HG03354 (cell line): ENCODE data around the gene UACA.
"Not testable (repeated sequence)": the region's sequence is repeated elsewhere in the genome, so short reads cannot be mapped to it uniquely, and the experiment has no call there.

Experiments
- ATAC-seq: cut with Tn5 transposase; IDR thresholded peaks from one replicate; pipeline ENCODE4 v1.9.1; 2021; ENCODE audit warnings: mild to moderate bottlenecking; ENCODE audit not compliant: unreplicated experiment, poor library complexity, severe bottlenecking

The UACA gene

DNA sequence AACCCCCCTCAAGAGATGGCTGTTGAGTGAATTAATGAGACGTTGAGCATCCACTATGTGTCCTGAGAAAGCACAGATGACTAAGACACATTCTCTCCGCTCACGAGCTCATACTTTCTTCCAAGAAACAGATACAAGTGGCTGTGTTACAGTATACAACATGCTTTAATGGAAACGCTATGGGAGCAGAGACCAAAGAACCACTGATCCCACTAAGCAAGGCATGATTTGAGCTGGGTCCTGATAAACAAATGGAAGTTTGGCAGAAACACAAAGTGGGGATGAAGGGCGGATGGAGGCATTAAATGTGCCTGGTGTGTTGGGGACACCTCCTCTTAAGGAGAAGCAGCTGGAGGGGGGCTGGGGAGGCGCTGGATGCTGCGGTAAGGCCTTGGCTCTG lies 129.4 kb downstream of the UACA start:
- no peak for ATAC-seq

DNA sequence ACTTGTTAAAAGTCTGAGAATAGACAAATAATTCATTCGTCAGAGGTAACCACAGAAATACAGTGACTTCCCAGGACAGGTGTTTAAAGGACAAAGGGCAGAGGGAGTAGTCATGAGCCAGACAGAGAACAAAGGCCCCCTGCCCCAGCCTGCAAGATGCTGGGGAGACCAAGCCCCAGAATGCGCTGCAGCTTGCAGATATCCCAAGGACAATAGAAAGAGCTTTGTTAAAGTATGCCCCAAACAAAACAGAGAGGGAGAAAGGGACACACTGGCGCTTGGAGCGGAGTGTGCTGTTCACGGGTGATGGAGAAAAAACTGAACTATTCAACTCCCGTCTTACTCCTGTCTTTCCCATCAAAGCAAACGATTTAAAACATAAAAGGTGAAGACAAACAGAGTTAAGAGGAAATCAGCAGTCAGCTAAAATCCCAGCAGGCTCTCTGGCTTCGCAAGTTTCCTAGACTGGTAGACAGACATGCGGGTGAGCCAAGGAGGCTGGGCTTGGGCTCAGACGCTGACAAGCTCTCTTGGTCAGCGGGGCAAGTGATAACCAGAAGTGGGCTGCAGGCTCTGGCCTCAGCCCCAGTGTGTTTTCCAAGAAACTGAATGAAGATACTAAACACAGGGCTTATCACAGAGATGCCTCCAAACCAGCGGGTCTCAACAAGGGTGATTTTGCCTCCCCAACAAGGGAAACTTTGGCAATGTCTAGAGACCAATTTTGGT lies 130.1 kb downstream of the UACA start:
- no peak for ATAC-seq

DNA sequence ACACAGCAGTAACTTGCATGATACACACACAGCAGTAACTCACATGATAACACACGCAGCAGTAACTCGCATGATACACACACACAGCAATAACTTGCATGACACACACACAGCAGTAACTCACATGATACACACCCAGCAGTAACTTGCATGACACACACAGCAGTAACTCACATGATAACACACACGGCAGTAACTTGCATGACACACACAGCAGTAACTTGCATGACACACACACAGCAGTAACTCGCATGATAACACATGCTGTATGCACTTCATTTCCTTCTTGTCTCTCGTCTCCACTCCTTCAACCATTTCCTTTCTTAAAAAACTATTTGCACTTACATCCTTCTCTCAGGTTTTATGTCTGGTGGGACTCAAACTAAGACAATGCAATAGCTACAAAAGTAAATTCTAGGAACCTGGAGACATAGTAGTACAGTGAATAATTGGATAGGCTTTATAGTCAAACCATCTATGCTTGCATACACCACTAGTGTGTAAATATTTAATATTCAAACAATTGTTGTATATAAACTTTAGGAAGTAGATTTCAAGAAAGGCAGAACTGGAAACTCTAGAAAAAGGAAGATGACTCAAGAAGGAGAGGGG lies 130.8 kb downstream of the UACA start:
- no peak for ATAC-seq

DNA sequence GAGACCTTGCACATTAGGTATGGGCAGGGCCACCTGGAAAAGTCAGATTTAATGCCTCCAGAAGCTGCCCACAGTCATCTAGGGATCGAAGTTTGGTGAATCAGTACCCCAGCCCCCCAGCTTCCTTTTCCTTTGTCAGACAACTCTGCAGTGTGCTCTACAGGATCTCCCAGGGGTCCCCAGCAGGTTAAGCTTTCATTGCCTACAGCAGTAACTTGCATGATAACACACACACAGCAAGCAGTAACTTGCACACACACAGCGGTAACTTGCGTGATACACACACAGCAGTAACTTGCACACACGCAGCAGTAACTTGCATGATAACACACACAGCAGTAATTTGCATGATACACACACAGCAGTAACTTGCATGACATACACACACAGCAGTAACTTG lies 131.3 kb downstream of the UACA start:
- no peak for ATAC-seq

DNA sequence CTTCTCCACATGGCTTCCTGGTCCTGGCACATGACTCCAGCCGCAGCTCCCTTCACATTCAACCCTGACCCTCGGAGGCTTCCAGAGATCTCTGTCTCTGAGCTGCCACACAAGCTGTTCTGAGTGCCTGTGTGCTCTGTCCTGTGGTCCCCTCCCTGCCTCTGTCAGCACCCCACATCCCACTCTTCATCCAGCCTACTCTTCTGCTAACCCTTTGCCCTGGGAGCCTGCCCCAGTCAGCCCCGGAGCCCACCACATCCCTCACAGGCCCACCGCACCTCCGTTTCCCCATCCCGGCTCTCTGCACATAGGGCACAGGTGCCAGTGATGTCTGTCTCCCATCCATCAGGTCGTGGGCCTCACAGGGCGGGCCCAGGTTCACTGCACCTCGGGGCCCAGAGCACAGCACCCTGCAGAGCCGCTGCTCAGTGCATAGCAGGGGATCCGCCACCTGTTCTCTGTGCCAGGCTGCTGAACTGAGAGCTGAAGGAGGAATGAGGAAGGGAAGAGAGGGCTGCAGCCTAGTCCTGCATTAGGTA lies 133.6 kb downstream of the UACA start:
- ATAC-seq = no peak

DNA sequence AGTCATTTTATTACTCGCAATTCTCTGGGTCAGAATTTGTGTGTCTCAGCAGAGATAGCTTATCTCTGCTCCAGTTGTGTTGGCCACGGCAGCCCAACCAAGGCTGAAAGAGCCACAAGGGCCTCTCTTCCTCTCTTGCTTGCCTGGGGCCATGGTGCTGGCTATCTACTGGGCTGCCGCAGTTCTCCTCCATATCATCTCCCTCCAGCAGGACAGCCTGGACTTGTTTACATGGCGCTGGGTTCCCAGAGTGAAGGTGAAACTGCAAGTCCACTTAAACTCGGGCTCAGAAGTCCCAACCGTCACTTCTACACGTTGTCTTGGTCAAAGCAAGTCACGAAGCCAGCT lies 134.8 kb downstream of the UACA start:
- ATAC-seq = no peak

DNA sequence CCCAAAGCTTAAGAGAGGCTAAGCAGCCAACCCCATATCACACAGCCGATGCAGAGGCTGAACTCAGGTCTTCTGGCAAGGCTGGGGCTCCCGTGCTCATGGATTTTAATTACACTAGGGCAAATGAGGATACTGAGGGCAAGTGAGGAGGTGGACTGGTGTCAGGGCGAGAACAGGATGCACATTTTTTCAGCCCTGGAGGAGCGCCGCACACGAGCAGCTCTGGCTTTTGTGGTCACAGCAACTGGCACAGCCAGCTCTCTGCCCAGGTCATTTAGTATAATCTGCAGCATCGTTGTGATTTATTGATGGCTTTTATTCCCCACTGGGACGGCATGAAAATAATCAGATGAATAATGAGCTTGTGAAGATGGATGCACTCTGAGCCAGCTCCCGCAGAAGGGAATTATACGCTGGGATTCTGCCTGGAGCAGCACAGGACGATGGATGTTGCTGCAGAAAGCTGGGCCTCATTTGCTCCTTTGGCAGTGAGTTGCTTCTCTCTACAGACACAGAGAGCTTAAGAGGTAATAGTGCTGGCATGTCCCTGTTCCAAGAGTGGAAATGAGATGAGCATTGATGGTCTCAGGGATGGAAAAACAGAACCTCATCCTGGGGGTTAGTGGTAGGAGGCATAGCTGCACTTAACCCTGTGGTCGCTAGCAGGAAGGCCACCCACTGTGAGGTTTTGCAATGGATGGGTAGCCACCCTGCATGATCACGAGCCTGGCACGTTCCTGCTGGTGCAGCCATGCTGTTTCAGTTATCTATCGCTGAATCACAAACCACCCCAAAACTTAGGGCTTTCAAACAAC lies 135.4 kb downstream of the UACA start:
- ATAC-seq = no peak

DNA sequence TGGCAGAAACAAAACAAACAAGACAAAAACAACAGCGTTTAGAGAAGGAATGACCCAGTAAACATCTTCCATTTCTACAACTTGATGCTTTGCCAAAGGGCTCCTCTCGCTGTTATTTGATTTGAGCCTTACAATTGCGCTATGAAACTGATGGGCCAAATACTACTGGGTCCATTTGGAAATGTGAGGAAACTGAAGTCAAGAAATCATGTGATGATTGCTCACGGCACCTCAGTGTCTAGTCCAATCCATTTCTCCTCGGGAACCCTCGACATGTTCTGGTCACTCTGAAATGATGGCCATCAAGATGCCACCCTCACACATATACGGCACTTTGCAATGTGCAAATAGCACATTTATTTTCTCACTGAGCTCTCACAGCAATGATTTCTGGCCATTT lies 136.0 kb downstream of the UACA start:
- no peak for ATAC-seq

DNA sequence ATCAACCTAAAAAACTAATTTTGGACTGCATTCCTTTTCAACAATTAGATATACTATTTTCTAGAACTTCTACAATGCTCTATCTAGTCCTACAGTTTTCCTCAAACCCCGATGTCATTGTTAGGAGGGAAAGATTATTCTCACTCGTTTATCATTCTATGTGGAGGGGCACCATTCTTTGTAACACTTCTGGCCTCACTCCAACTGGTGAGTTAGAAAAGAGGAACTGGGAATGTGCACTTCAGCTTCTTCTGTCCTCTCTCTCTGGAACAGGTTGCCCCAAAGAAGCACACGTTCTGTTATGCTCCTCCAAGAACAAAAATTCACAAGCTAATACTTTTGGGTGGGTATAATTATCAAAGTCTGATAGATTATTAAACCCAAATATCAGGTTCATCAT lies 137.9 kb downstream of the UACA start:
- no peak for ATAC-seq

DNA sequence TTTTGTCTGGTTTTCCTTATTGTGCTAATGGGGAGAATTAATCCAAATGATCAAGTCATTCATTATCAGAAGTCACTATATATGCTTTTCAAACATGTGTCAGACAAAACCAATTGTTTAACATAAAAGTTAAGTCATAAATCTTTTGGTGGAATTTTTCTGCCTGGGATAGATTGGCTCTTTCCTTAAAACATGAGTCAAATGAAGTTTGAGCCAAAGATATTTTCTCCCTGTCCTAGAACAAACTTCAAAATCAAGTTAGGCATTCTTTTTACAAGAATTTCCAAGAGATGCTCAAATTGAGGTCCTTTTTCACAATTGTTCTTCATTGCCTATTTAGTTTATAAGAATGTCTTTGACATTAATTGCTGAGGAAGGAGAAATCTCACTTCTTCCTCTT lies 138.3 kb downstream of the UACA start:
- ATAC-seq = no peak

DNA sequence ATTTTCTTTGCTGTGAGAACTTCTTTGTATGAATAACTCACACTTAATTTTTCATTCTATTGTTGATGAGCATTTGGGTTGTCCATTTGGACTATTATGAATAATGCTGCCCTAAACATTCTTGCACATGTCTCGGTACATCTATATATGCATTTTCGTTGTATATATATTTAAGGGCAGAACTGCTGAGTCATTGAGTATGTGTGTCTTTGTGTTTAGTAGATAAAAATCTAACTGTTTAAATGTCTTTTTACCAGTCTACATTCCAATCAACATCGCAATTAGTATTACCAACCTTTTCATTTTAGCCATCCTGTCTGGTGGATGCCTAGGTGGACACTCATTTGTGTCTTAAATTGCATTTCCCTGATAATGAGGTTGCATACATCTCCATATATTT lies 144.4 kb downstream of the UACA start:
- ATAC-seq = no peak

DNA sequence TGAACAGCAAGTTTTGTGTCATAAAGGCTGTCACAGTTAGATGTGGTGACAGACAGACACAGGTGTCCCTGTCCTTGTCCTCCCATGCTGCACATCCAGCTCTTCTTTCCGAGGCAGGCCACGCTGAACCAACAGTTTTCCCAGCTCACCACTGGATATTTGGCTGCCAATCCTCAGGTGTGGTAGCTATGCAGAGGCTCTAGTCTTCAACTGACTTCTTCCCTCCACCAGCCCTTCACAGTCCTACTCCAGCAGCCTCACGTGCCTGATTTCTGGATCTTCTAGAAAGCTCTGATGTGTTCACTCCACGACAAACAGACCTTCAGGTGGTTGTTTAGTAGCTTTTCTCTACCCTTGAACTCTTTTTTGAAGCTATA lies 145.5 kb downstream of the UACA start:
- ATAC-seq = no peak

DNA sequence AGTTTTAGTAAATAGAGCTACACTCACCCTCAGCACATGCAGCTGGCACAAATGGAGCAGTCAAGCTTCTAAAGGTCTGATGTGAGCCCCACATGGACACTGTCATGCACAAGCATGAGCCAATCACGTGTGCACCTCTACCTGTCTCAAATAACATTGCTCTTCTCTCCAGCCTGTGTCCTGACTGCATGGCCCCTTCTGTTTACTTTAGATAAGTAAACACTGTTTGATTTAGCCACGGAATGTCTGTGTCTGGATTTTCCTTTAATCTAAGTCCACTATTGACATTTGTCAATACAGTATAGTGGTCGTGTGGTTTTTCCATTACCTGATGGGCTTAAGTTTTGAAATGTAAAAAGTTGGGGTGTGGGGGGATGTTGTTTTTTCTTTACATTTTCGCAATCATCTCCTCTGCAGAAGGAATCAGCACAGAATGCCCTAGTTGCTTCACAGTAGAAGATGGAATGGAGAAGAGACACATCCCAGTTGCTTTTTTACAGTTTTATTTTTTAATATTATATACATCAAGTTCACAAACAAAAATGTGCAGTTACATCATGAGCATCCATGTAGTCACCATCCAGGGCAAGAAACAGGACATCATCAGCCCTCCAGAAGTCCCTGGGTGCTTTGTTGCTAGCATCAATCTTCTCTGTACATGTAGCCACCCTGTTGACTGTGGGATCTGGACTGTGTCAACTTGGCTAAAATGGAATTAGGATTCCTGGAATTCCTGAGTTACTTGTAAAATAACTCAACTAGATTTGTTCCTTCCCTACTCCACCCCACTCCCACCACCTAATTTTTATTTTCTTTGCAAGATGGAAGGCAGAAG lies 146.1 kb downstream of the UACA start:
- no peak for ATAC-seq

DNA sequence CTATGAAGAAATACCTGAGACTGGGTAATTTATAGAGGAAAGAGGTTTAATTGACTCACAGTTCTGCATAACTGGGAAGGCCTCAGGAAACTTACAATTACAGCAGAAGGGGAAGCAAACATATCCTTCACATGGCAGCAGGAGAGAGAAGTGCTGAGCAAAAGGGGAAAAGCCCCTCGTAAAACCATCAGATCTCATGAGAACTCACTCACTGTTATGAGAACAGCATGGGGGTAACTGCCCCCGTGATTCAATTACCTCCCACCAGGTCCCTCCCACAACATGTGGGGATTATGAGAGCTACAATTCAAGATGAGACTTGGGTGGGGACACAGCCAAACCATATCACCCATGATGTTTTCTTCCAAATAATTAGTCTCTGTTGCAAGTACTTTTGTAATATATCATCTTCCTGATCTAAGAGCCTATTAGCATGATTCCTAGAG lies 147.0 kb downstream of the UACA start:
- not testable (repeated sequence) for ATAC-seq

DNA sequence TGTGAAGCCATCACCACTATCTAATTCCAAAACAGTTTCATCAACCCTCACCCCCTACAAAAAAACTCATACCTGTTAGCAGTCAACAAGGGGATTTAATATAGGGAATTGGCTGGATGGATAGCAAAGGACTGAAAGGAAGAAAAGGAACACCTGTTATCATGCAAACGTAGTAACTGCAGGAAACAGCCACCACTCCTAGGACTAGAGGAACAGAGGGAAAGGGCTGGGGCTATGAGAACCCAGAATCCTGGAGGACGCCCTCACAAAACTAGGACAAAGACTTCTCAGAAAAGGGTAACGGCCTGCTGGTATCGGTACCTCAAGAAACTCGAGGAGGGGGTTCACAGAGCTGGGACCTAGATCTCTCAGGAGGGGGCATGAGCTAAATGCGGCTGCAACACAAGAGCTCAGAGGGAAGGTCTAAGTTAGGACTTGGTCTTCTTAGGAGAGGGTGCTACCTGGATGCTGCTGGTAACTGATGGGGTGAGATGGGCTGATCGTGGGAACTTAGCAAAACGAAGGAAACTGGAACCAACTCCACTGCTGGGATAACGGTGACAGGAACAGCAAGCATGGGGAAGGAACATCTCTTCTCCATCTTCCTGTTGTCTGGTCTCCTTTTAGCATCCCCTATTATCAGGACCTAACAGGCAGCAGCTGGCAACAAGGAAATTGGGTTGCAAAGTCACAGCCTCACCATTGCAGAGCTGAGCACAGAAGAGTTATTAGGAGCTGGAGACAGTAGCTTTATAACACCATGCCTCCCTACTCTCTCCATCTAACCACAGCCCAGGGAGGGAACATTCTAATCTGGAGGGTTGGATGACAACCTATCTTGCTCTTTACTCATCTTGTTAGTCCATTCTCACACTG lies 147.7 kb downstream of the UACA start:
- ATAC-seq = no peak

DNA sequence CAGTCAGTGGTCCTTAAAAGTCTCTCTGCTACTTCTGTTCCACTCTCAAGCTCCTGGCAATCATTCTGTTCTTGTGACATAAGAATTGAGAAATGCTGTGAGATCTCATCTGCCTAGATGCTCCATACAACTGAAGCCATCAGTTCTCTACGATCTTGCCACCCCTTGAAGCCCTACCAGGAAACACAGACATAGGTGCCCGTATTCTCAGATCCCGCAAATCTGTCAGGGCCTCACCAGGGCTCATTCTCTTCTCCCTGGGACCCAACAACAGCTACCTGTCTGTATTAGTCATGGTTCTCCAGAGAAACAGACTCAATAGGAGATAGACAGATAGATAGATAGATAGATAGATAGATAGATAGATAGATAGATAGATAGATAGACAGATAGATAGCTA lies 149.1 kb downstream of the UACA start:
- no peak for ATAC-seq

DNA sequence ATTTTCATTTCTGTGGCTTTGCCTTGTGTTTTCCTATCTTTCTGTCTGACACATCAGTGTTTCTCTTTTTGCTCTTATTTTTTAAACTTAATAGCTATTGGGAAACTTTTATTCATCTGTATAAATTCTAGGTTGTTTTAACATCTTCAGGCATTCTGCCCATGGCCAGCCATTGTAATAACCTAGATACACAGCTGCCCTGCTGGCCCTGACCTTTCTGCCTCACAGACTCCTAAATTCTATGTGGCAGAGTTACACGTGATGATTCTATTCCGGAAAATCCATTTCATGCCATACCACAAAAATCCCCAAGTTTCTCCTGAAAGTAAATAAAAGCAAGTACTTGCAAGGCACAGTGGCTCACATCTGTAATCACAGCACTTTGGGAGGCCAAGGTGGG lies 150.1 kb downstream of the UACA start:
- ATAC-seq = no peak

DNA sequence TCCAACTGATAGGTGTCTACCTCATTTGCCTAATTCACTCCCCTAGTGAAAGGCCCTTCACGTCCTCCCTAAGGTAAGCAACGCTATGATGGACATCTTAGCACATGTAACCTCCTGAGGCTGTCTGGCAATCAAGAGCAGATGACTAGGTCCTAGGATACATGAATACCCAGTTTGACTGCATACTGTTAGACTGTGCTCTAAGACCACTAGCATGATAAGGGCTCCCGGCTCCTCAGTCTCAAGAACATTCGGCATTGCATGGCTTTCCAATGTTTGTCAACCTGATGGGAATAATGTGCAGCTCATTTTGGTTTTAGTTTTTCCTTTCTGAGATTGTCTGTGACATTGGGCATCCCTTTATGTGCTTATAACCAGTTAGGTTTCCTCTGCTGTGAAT lies 152.1 kb downstream of the UACA start:
- no peak for ATAC-seq

DNA sequence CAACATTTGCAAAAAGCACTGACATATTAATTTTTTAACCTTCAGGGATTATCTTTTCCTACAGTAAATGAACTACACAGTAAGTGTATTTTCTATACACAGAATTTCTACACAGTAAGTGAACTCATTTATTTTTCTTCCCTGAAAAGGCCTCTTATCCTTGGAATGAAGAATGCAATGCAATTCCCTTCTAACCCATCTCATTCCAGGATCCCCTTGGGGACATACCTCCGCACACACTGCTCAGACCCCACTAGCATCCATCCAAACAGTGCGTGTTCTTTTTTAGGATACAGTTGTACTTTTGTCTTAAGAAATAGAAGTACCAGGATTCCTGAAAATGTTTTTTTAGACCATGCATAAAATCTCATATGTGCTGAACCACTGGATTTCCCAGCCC lies 152.8 kb downstream of the UACA start:
- no peak for ATAC-seq
